MM.1S (cell line): Measurements from ENCODE around the gene CBLN3.

Experiments
- CTCF ChIP-seq: fragments of 300-600 bp; sonication (generic); IDR thresholded peaks from 2 replicates; pipeline ENCODE4 v1.5.1; 2016; ENCODE audit warnings: antibody characterized with exemption, low read length, mixed read lengths
- EZH2 ChIP-seq: fragments of 300-600 bp; sonication (generic); optimal IDR thresholded peaks from 2 replicates; pipeline ENCODE3; 2017; ENCODE audit warnings: low read depth, mild to moderate bottlenecking, antibody characterized with exemption, low read length, mixed read lengths
- EZH2phosphoT487 ChIP-seq: fragments of 300-600 bp; sonication (generic); IDR thresholded peaks from 2 replicates; pipeline ENCODE4 v1.6.1; 2018; ENCODE audit warnings: antibody characterized with exemption, low read length

- no peak for TF ChIP-seq CTCF
- no peak for TF ChIP-seq EZH2
- TF ChIP-seq EZH2phosphoT487, result no peak
Observed at GRCh38 chr14:24422694-24423601, 6.5 kb downstream of the CBLN3 start.
